K562 (cell line): ENCODE measurements around the gene LILRB3. TPM values are rescaled to one million over a fixed set of nuclear protein-coding genes. Genes with fewer than 3 reads are reported as not detected.
"Not testable (repeated sequence)": the region's sequence is repeated elsewhere in the genome, so short reads cannot be mapped to it uniquely, and the experiment has no call there.

Experiments
- ATAC-seq: fragments of 200-7000 bp; cut with Tn5 transposase; 3 replicates; pipeline ENCODE4 v1.9.1; 2020; ENCODE audit warnings: moderate library complexity
- BruUV-seq: library from RNA; stranded (reverse); fragments of 400-500 nt; replicated peaks from 2 replicates; lab custom pipeline; 2021; lab: Mats Ljungman, UMichigan
- CTCF ChIA-PET: fragments of 300-600 bp; formaldehyde crosslinking; extraction: SDS; loops from one replicate; lab custom pipeline; 2021; ENCODE audit warnings: low intra/inter-chr PET ratio; lab: Yijun Ruan, JAX
- POLR2A ChIA-PET: fragments of 300-600, 350-650 bp; sonication (Branson Sonifier 250); formaldehyde crosslinking; extraction: SDS; loops from one replicate; lab custom pipeline; 2021; ENCODE audit warnings: antibody characterized with exemption, inconsistent platforms; lab: Yijun Ruan, JAX
- DNase-seq, 4 experiments: peaks; one replicate each; pipeline versions ENCODE4 v3.0.0 to v3.0.0-alpha.2; 2011 to 2018; ENCODE audit warnings: low spot score in 3 of 4, mixed read lengths in 3 of 4; ENCODE audit errors: extremely low read depth in 1 of 4
- FAIRE-seq: peaks from 2 replicates; lab custom pipeline; 2011; peaks lifted over from hg19 to GRCh38; lab: Jason Lieb, UNC
- H2AFZ ChIP-seq: 2 replicates; pipeline ENCODE4 v1.6.0; 2011; ENCODE audit warnings: low read depth, low read length, control low read depth, inconsistent platforms
- H3K27ac ChIP-seq: fragments of 200-600 bp; 3 replicates; pipeline ENCODE4 v1.8.0; 2011; ENCODE audit warnings: low read depth, mild to moderate bottlenecking, control low read depth, inconsistent platforms, low read length, moderate library complexity, mixed read lengths; ENCODE audit errors: extremely low read depth
- H3K27me3 ChIP-seq, 2 experiments: fragments of 300-600 bp in 1 of 2; 2 replicates in 1 of 2; 3 replicates in 1 of 2; pipeline versions ENCODE4 v1.6.0 to v1.8.0; 2011; ENCODE audit warnings: inconsistent platforms in 2 of 2, low read length in 2 of 2, mild to moderate bottlenecking in 1 of 2, mixed read lengths in 1 of 2, moderate library complexity in 1 of 2; ENCODE audit not compliant: control insufficient read depth in 2 of 2, insufficient read depth in 2 of 2
- H3K36me3 ChIP-seq: fragments of 300-600 bp; 3 replicates; pipeline ENCODE4 v1.8.0; 2011; ENCODE audit warnings: mild to moderate bottlenecking, low read length, inconsistent platforms; ENCODE audit not compliant: control insufficient read depth, insufficient read depth
- H3K4me1 ChIP-seq, 2 experiments: fragments of 200-600 bp in 1 of 2; replicated peaks in 1 of 2; 2 replicates in 1 of 2; 3 replicates in 1 of 2; pipeline versions ENCODE4 v1.5.1 to v1.8.0; 2011; ENCODE audit warnings: inconsistent platforms in 2 of 2, low read length in 2 of 2, mild to moderate bottlenecking in 1 of 2, mixed read lengths in 1 of 2, moderate library complexity in 1 of 2; ENCODE audit not compliant: control insufficient read depth in 2 of 2, insufficient read depth in 2 of 2
- H3K4me2 ChIP-seq: 2 replicates; pipeline ENCODE4 v1.6.1; 2011; ENCODE audit warnings: low read length, control low read depth, inconsistent platforms, mixed read lengths; ENCODE audit not compliant: insufficient read depth
- H3K4me3 ChIP-seq: fragments of 200-600 bp; sonication (generic), shearing (Covaris generic); 2 replicates; pipeline ENCODE4 v1.5.1; 2016; ENCODE audit warnings: control low read depth, inconsistent platforms
- H3K79me2 ChIP-seq: fragments of 200-600 bp; 3 replicates; pipeline ENCODE4 v1.8.0; 2011; ENCODE audit warnings: low read length, inconsistent platforms; ENCODE audit not compliant: control insufficient read depth, insufficient read depth
- H3K9ac ChIP-seq, 2 experiments: 2 replicates each; pipeline versions ENCODE4 v1.6.0 to v1.6.1; 2011; ENCODE audit warnings: low read depth in 2 of 2, low read length in 2 of 2, control low read depth in 1 of 2, inconsistent platforms in 1 of 2, mild to moderate bottlenecking in 1 of 2, mixed read lengths in 1 of 2; ENCODE audit not compliant: insufficient read depth in 1 of 2
- H3K9me1 ChIP-seq: one replicate; pipeline ENCODE4 v1.6.0; 2011; ENCODE audit warnings: inconsistent platforms, mild to moderate bottlenecking, low read length, moderate library complexity; ENCODE audit not compliant: control insufficient read depth, insufficient read depth
- H3K9me3 ChIP-seq: replicated peaks from 2 replicates; pipeline ENCODE4 v1.5.1; 2011; ENCODE audit warnings: low read depth, low read length, inconsistent platforms; ENCODE audit not compliant: control insufficient read depth, insufficient read depth
- H4K20me1 ChIP-seq: replicated peaks from 2 replicates; pipeline ENCODE4 v1.6.1; 2011; ENCODE audit warnings: low read length, inconsistent platforms, mixed read lengths; ENCODE audit not compliant: control insufficient read depth, insufficient read depth
- WGBS: fragments of 100-300 bp; shearing (Covaris generic); methylation state at CpG from one replicate; pipeline ENCODE4 v1.1.6; 2016; ENCODE audit warnings: low coverage, mixed read lengths; ENCODE audit not compliant: insufficient coverage; ENCODE audit errors: missing lambda C conversion rate; 5-methylcytosine and 5-hydroxymethylcytosine counted together
- in situ Hi-C: fragments of 300-500 bp; cut with MboI; formaldehyde crosslinking; loops from 4 replicates; pipeline ENCODE4 v1.15.0; 2018; ENCODE audit warnings: inconsistent platforms, mixed read lengths
- intact Hi-C: fragments of 100-400 bp; cut with micrococcal nuclease; formaldehyde crosslinking; loops from 2 replicates; pipeline ENCODE4 v1.14.2; 2022
- polyA plus RNA-seq, 8 experiments: library from polyadenylated mRNA; depleted of rRNA in 4 of 8; stranded (reverse) in 5 of 8; unstranded in 3 of 8; fragments of >200 nt; fragmentation: Nextera tagmentation in 2 of 8; fragmentation: Illumina TruSeq in 1 of 8; extraction: Ambion mirVana in 2 of 8; extraction: Trizol in 1 of 8; gene quantifications; 2 replicates each; pipeline versions ENCODE4 v1.2.1 to v1.2.3, GENCODE V29; 2011 to 2014; ENCODE audit warnings: inconsistent platforms in 1 of 8, missing spikeins in 1 of 8
- total RNA-seq, 7 experiments: library from RNA; depleted of rRNA in 6 of 7; stranded (reverse); fragments of >200 nt in 6 of 7; fragmentation: Illumina TruSeq in 2 of 7; extraction: Trizol in 2 of 7; gene quantifications; 2 replicates each; pipeline versions ENCODE4 v1.2.1 to v1.2.3, GENCODE V29; 2011 to 2021; ENCODE audit warnings: low replicate concordance in 1 of 7

LILRB3 gene
- total and polyA plus RNA-seq, 9 of the 15 experiments (the other 6 are each of a cell fraction or from before 2014, with no cell fraction given), result 0.01 to 0.09 TPM; not detected in 7

GRCh38 chr19:54221947-54222346 lies 860 bp downstream of the LILRB3 start:
- FAIRE-seq, H3K36me3 ChIP-seq, H4K20me1 ChIP-seq, H3K27ac ChIP-seq, H3K9ac ChIP-seq, H3K9me3 ChIP-seq, DNase-seq, H2AFZ ChIP-seq, H3K27me3 ChIP-seq, H3K9me1 ChIP-seq, H3K79me2 ChIP-seq, ATAC-seq, CTCF ChIA-PET, H3K4me2 ChIP-seq, BruUV-seq, in situ Hi-C loops, H3K4me3 ChIP-seq: not testable (repeated sequence)
- POLR2A ChIA-PET, result interaction anchor here (1.0 to 1.9 kb wide), 2 partner anchors 11 to 23 kb away, joined by 3 to 6 read pairs; no protein-coding TSS in a partner anchor
- H3K4me1 ChIP-seq, result peaks cover 0 to 22% of the 10 kb centered on the region in 2 experiments; a peak in 2 of 5 replicates
- intact Hi-C loops, result loop anchor here (2.0 kb wide), 1 partner anchor 15 kb away; no protein-coding TSS in a partner anchor
- WGBS, result 8% methylated on average over 2 of the region's 7 CpGs

- H4K20me1 ChIP-seq, DNase-seq, CTCF ChIA-PET, H3K36me3 ChIP-seq, H3K4me2 ChIP-seq, H3K27ac ChIP-seq, H3K79me2 ChIP-seq, BruUV-seq, H2AFZ ChIP-seq, H3K27me3 ChIP-seq, H3K9me1 ChIP-seq, intact Hi-C loops, H3K9me3 ChIP-seq, in situ Hi-C loops, ATAC-seq, H3K9ac ChIP-seq, POLR2A ChIA-PET, FAIRE-seq, H3K4me3 ChIP-seq: not testable (repeated sequence)
- WGBS, result 86% methylated on average over 1 of the region's 5 CpGs
- H3K4me1 ChIP-seq, result peaks cover 0 to 23% of the 10 kb centered on the region in 2 experiments; a peak in 2 of 5 replicates
Measured at GRCh38 chr19:54219702-54220101, 3.1 kb downstream of the LILRB3 start.
